ENCODE data around the gene PSD2. TPM values are rescaled to one million over a fixed set of nuclear protein-coding genes. Genes with fewer than 3 reads are reported as not detected.

Gene PSD2
- total and polyA plus RNA-seq, 5 donors = 0.02 to 0.11 (median 0.06) TPM; not detected in 2

GRCh38 chr5:139841549-139841948, 45.9 kb downstream of the PSD2 start:
- intact Hi-C loops (cut with DNase I) = no loop called here
- Histone ChIP-seq H3K4me1 (ENCODE audit: control insufficient read depth, insufficient read depth, low read length) (no peaks in the 10 kb centered on the region), H3K27me3 (ENCODE audit: control insufficient read depth, insufficient read depth) (no peaks in the 10 kb centered on the region), H3K27ac (ENCODE audit: low read length) (no peak overlapping the region), H3K9me3 (ENCODE audit: control insufficient read depth, low read length) (no peaks in the 10 kb centered on the region), H3K4me3 (ENCODE audit: low read length) (no peak overlapping the region)
- no peak for DNase-seq
- ATAC-seq = no peak
- WGBS = 70% methylated on average over 4 of the region's 4 CpGs

GRCh38 chr5:139842321-139842720, 46.7 kb downstream of the PSD2 start:
- Histone ChIP-seq H3K27ac (ENCODE audit: low read length) (no peak overlapping the region), H3K4me3 (ENCODE audit: low read length) (no peak overlapping the region), H3K9me3 (ENCODE audit: control insufficient read depth, low read length) (no peaks in the 10 kb centered on the region), H3K27me3 (ENCODE audit: control insufficient read depth, insufficient read depth) (no peaks in the 10 kb centered on the region), H3K4me1 (ENCODE audit: control insufficient read depth, insufficient read depth, low read length) (no peaks in the 10 kb centered on the region)
- DNase-seq (no peak), ATAC-seq (no peak)
- intact Hi-C loops (cut with DNase I) = no loop called here
- WGBS = 94% methylated on average over 7 of the region's 7 CpGs

GRCh38 chr5:139843991-139844390, 48.4 kb downstream of the PSD2 start:
- Histone ChIP-seq H3K4me3 (ENCODE audit: low read length) (no peak overlapping the region), H3K27ac (ENCODE audit: low read length) (no peak overlapping the region), H3K27me3 (ENCODE audit: control insufficient read depth, insufficient read depth) (no peaks in the 10 kb centered on the region), H3K4me1 (ENCODE audit: control insufficient read depth, insufficient read depth, low read length) (no peaks in the 10 kb centered on the region), H3K9me3 (ENCODE audit: control insufficient read depth, low read length) (no peaks in the 10 kb centered on the region)
- ATAC-seq (no peak), DNase-seq (no peak)
- intact Hi-C loops (cut with DNase I) = no loop called here
- 42% methylated on average over 5 of the region's 5 CpGs for WGBS

- Histone ChIP-seq H3K9me3 (ENCODE audit: control insufficient read depth, low read length) (no peaks in the 10 kb centered on the region), H3K4me3 (ENCODE audit: low read length) (no peak overlapping the region), H3K27me3 (ENCODE audit: control insufficient read depth, insufficient read depth) (no peaks in the 10 kb centered on the region), H3K27ac (ENCODE audit: low read length) (no peak overlapping the region), H3K4me1 (ENCODE audit: control insufficient read depth, insufficient read depth, low read length) (no peaks in the 10 kb centered on the region)
- DNase-seq (peak; percentile 77 to 91 (median 87)), ATAC-seq (peak in 1 of 2 donors; percentile 31)
- WGBS = 51% methylated on average over 18 of the region's 18 CpGs
- intact Hi-C loops (cut with DNase I) = no loop called here
These were observed 49.0 kb downstream of the PSD2 start for GRCh38 chr5:139844472-139845145.

- intact Hi-C loops (cut with DNase I) = no loop called here
- DNase-seq (peak in 1 of 3 donors; percentile 63), ATAC-seq (peak in 1 of 2 donors; percentile 24)
- Histone ChIP-seq H3K4me1 (ENCODE audit: control insufficient read depth, insufficient read depth, low read length) (no peaks in the 10 kb centered on the region), H3K27ac (ENCODE audit: low read length) (no peak overlapping the region), H3K4me3 (ENCODE audit: low read length) (no peak overlapping the region), H3K27me3 (ENCODE audit: control insufficient read depth, insufficient read depth) (no peaks in the 10 kb centered on the region), H3K9me3 (ENCODE audit: control insufficient read depth, low read length) (no peaks in the 10 kb centered on the region)
- WGBS = 74% methylated on average over 18 of the region's 18 CpGs
These were observed 50.5 kb downstream of the PSD2 start for GRCh38 chr5:139845846-139846681.

- ATAC-seq = no peak
- WGBS = 50% methylated on average over 10 of the region's 10 CpGs
- no peaks in the 10 kb centered on the region for H3K27me3 ChIP-seq (ENCODE audit: control insufficient read depth, insufficient read depth)
- H3K4me1 ChIP-seq (ENCODE audit: control insufficient read depth, insufficient read depth, low read length) = no peaks in the 10 kb centered on the region
- intact Hi-C loops (cut with DNase I) = no loop called here
- H3K27ac ChIP-seq (ENCODE audit: low read length) = no peak overlapping the region
- DNase-seq = no peak
- no peaks in the 10 kb centered on the region for H3K9me3 ChIP-seq (ENCODE audit: control insufficient read depth, low read length)
- H3K4me3 ChIP-seq (ENCODE audit: low read length) = no peak overlapping the region
These were observed 51.5 kb downstream of the PSD2 start for GRCh38 chr5:139847091-139847490.

- ATAC-seq = peak; percentile 70 to 81
- DNase-seq = peak; percentile 71 to 90 (median 89)
- Histone ChIP-seq H3K27ac (ENCODE audit: low read length) (peak overlapping the region; percentile 25), H3K4me3 (ENCODE audit: low read length) (peak overlapping the region; percentile 64), H3K9me3 (ENCODE audit: control insufficient read depth, low read length) (no peaks in the 10 kb centered on the region), H3K4me1 (ENCODE audit: control insufficient read depth, insufficient read depth, low read length) (no peaks in the 10 kb centered on the region), H3K27me3 (ENCODE audit: control insufficient read depth, insufficient read depth) (no peaks in the 10 kb centered on the region)
- under 1% methylated on average over 107 of the region's 107 CpGs for WGBS
- intact Hi-C loops (cut with DNase I) = no loop called here
These were observed 52.3 kb downstream of the PSD2 start for GRCh38 chr5:139847790-139848507.

- WGBS = 14% methylated on average over 43 of the region's 43 CpGs
- intact Hi-C loops (cut with DNase I) = no loop called here
These were observed 53.0 kb downstream of the PSD2 start for GRCh38 chr5:139848508-139849100.

GRCh38 chr5:139849501-139849900, 53.9 kb downstream of the PSD2 start:
- Histone ChIP-seq H3K27me3 (ENCODE audit: control insufficient read depth, insufficient read depth) (no peaks in the 10 kb centered on the region), H3K9me3 (ENCODE audit: control insufficient read depth, low read length) (no peaks in the 10 kb centered on the region), H3K27ac (ENCODE audit: low read length) (peak overlapping the region; percentile 14), H3K4me3 (ENCODE audit: low read length) (no peak overlapping the region), H3K4me1 (ENCODE audit: control insufficient read depth, insufficient read depth, low read length) (no peaks in the 10 kb centered on the region)
- peak in 1 of 3 donors; percentile 43 for DNase-seq
- WGBS = 64% methylated on average over 7 of the region's 7 CpGs
- peak in 1 of 2 donors; percentile 49 for ATAC-seq
- intact Hi-C loops (cut with DNase I) = no loop called here

More at GRCh38 chr5:139848508-139849100, 53.0 kb downstream of the PSD2 start:
- peak overlapping the region; percentile 64 for H3K4me3 ChIP-seq (ENCODE audit: low read length)
- H3K4me1 ChIP-seq (ENCODE audit: control insufficient read depth, insufficient read depth, low read length) = no peaks in the 10 kb centered on the region
- DNase-seq (peak; percentile 55 to 81 (median 80)), ATAC-seq (peak; percentile 38 to 47)
- H3K27me3 ChIP-seq (ENCODE audit: control insufficient read depth, insufficient read depth) = no peaks in the 10 kb centered on the region
- H3K9me3 ChIP-seq (ENCODE audit: control insufficient read depth, low read length) = no peaks in the 10 kb centered on the region
- H3K27ac ChIP-seq (ENCODE audit: low read length) = no peak overlapping the region

- ATAC-seq = no peak
- peak overlapping the region; percentile 14 for H3K27ac ChIP-seq (ENCODE audit: low read length)
These were observed 54.3 kb downstream of the PSD2 start for GRCh38 chr5:139849942-139850341.

More at GRCh38 chr5:139849942-139850341, 54.3 kb downstream of the PSD2 start:
- Histone ChIP-seq H3K4me1 (ENCODE audit: control insufficient read depth, insufficient read depth, low read length) (no peaks in the 10 kb centered on the region), H3K27me3 (ENCODE audit: control insufficient read depth, insufficient read depth) (no peaks in the 10 kb centered on the region), H3K4me3 (ENCODE audit: low read length) (no peak overlapping the region), H3K9me3 (ENCODE audit: control insufficient read depth, low read length) (no peaks in the 10 kb centered on the region)
- DNase-seq = no peak
- intact Hi-C loops (cut with DNase I) = no loop called here
- 60% methylated on average over 2 of the region's 2 CpGs for WGBS
